Activated B cell treated with CpG ODN at 0.5 μM for 24 hours (primary cell): ENCODE data around the gene SMC4. TPM values are rescaled to one million over a fixed set of nuclear protein-coding genes. Genes with fewer than 3 reads are reported as not detected.

ENCODE experiments used
- ATAC-seq: fragments of 200-7000 bp; cut with Tn5 transposase; one replicate; pipeline ENCODE4 v1.10.0; 2021; ENCODE audit warnings: low read depth, mild to moderate bottlenecking, moderate library complexity
- CTCF ChIA-PET: fragments of 350-600 bp; sonication (Branson Sonifier 250); formaldehyde crosslinking; loops from one replicate; lab custom pipeline; 2021; ENCODE audit warnings: antibody characterized with exemption; lab: Charles Lee
- POLR2A ChIA-PET: fragments of 350-600 bp; sonication (Branson Sonifier 250); formaldehyde crosslinking; loops from one replicate; lab custom pipeline; 2021; ENCODE audit warnings: antibody characterized with exemption; lab: Charles Lee
- DNase-seq: peaks from one replicate; pipeline ENCODE4 v3.0.0; 2022
- H3K27ac Mint-ChIP-seq: one replicate; pipeline ENCODE4 v1.8.0; 2020; ENCODE audit warnings: mixed read lengths
- H3K27me3 Mint-ChIP-seq: one replicate; pipeline ENCODE4 v1.8.0; 2021; ENCODE audit warnings: mixed read lengths
- H3K36me3 Mint-ChIP-seq: one replicate; pipeline ENCODE4 v1.8.0; 2021; ENCODE audit warnings: low read depth, mixed read lengths
- H3K4me1 Mint-ChIP-seq: one replicate; pipeline ENCODE4 v1.8.0; 2021; ENCODE audit warnings: mixed read lengths
- H3K4me3 Mint-ChIP-seq: one replicate; pipeline ENCODE4 v1.8.0; 2020; ENCODE audit warnings: mild to moderate bottlenecking, mixed read lengths
- H3K9me3 Mint-ChIP-seq: one replicate; pipeline ENCODE4 v1.8.0; 2020; ENCODE audit warnings: mixed read lengths
- CTCF ChIP-seq: fragments of 200-600 bp; IDR thresholded peaks from one replicate; pipeline ENCODE4 v1.8.0; 2022; ENCODE audit warnings: antibody characterized with exemption, mild to moderate bottlenecking
- intact Hi-C: fragments of 100-400 bp; cut with micrococcal nuclease; formaldehyde crosslinking; loops from one replicate; pipeline ENCODE4 v1.15.1; 2024
- total RNA-seq: library from RNA; stranded (reverse); gene quantifications from 2 replicates; pipeline ENCODE4 v1.2.3, GENCODE V29; 2022

The SMC4 gene
- total RNA-seq, 1 donor from 2014 or later, result 40.4 TPM

- Mint-ChIP-seq H3K9me3 (no peaks in the 10 kb centered on the region), H3K27me3 (peaks cover 1% of the 10 kb centered on the region), H3K4me1 (peaks cover 5% of the 10 kb centered on the region), H3K36me3 (no peaks in the 10 kb centered on the region), H3K27ac (no peak overlapping the region), H3K4me3 (no peak overlapping the region)
- POLR2A ChIA-PET, result no interaction called here
- intact Hi-C loops, result no loop called here
- CTCF ChIA-PET, result no interaction called here
- DNase-seq (no peak), ATAC-seq (no peak)
- TF ChIP-seq CTCF, result no peak
These were observed 55.5 kb downstream of the SMC4 start for GRCh38 chr3:160454995-160455394.

GRCh38 chr3:160455846-160456245 is 56.4 kb downstream of the SMC4 start:
- DNase-seq, result no peak
- TF ChIP-seq CTCF, result no peak
- no peak overlapping the region for H3K27ac Mint-ChIP-seq
- H3K27me3 Mint-ChIP-seq, result peaks cover 1% of the 10 kb centered on the region
- ATAC-seq, result no peak
- no peaks in the 10 kb centered on the region for H3K9me3 Mint-ChIP-seq
- ChIA-PET POLR2A (no interaction called here), CTCF (no interaction called here)
- H3K4me3 Mint-ChIP-seq, result no peak overlapping the region
- no peaks in the 10 kb centered on the region for H3K4me1 Mint-ChIP-seq
- no peaks in the 10 kb centered on the region for H3K36me3 Mint-ChIP-seq
- intact Hi-C loops, result no loop called here

GRCh38 chr3:160458151-160458550 is 58.7 kb downstream of the SMC4 start:
- ChIA-PET CTCF (no interaction called here), POLR2A (no interaction called here)
- H3K36me3 Mint-ChIP-seq, result no peaks in the 10 kb centered on the region
- TF ChIP-seq CTCF, result no peak
- intact Hi-C loops, result no loop called here
- no peak overlapping the region for H3K27ac Mint-ChIP-seq
- no peak overlapping the region for H3K4me3 Mint-ChIP-seq
- peaks cover 3% of the 10 kb centered on the region for H3K27me3 Mint-ChIP-seq
- H3K9me3 Mint-ChIP-seq, result no peaks in the 10 kb centered on the region
- no peaks in the 10 kb centered on the region for H3K4me1 Mint-ChIP-seq
- no peak for DNase-seq
- no peak for ATAC-seq

GRCh38 chr3:160459450-160459970 is 60.1 kb downstream of the SMC4 start:
- no peak for ATAC-seq
- Mint-ChIP-seq H3K9me3 (no peaks in the 10 kb centered on the region), H3K4me3 (no peak overlapping the region), H3K27ac (no peak overlapping the region), H3K4me1 (no peaks in the 10 kb centered on the region), H3K36me3 (no peaks in the 10 kb centered on the region), H3K27me3 (peaks cover 7% of the 10 kb centered on the region)
- no peak for TF ChIP-seq CTCF
- CTCF ChIA-PET, result interaction anchor here (0.9 kb wide), 1 partner anchor 46 kb away, joined by 3 read pairs; no protein-coding TSS in a partner anchor
- POLR2A ChIA-PET, result interaction anchor here (1.0 kb wide), 1 partner anchor 10 kb away, joined by 3 read pairs; the partner anchor contains the start of gene TRIM59
- intact Hi-C loops, result no loop called here
- no peak for DNase-seq

- no peak overlapping the region for H3K27ac Mint-ChIP-seq
- CTCF ChIA-PET, result no interaction called here
- H3K27me3 Mint-ChIP-seq, result peaks cover 7% of the 10 kb centered on the region
- H3K4me3 Mint-ChIP-seq, result no peak overlapping the region
- no peak for TF ChIP-seq CTCF
- H3K36me3 Mint-ChIP-seq, result no peaks in the 10 kb centered on the region
- no peak for ATAC-seq
- no peak for DNase-seq
- no peaks in the 10 kb centered on the region for H3K9me3 Mint-ChIP-seq
- H3K4me1 Mint-ChIP-seq, result no peaks in the 10 kb centered on the region
- POLR2A ChIA-PET, result interaction anchor here (1.0 kb wide), 1 partner anchor 10 kb away, joined by 3 read pairs; the partner anchor contains the start of gene TRIM59
- intact Hi-C loops, result no loop called here
These were observed 60.6 kb downstream of the SMC4 start for GRCh38 chr3:160460033-160460432.
